Right lung (tissue), 5 donors: ENCODE measurements around the gene PHYKPL. TPM values are rescaled to one million over a fixed set of nuclear protein-coding genes. Genes with fewer than 3 reads are reported as not detected.
"Not testable (repeated sequence)": the region's sequence is repeated elsewhere in the genome, so short reads cannot be mapped to it uniquely, and the experiment has no call there.

Source experiments
- DNase-seq, 2 donors: peaks; one replicate each; pipeline ENCODE4 v3.0.0-alpha.2; 2013
- polyA plus RNA-seq, 5 donors: library from polyadenylated mRNA; unstranded; fragments of 120-200 nt; gene quantifications; one replicate each; pipeline versions ENCODE4 v1.2.1 to v1.2.3, GENCODE V29; 2013; ENCODE audit warnings: inconsistent platforms in 1 of 5, low replicate concordance in 1 of 5; ENCODE audit not compliant: insufficient read length in 5 of 5, insufficient read depth in 1 of 5

The PHYKPL gene
- polyA plus RNA-seq, 5 donors, result 109 to 149 (median 125) TPM

DNA sequence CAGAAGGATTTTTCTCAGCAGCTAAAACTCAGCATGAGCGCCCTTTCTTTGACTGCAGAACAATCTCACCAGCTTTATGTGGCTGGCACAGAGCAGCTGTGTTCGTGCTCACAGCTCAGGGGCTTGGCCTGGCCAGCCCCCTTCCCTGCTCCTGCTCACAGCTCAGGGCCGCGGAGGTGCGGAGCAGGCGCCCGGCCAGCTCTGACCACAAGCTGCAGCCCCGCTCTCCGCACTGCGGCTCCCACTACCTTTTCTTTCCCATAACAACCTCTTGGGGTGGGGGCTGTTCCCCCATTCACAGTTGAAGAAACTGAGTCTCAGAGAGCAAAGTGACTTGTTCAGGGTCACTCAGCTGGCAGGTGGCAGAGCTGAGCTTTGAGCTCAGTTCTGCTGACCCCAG, 34.0 kb upstream of the PHYKPL start:
- DNase-seq, result no peak

GRCh38 chr5:178265746-178266145, 33.1 kb upstream of the PHYKPL start:
- no peak for DNase-seq

DNA sequence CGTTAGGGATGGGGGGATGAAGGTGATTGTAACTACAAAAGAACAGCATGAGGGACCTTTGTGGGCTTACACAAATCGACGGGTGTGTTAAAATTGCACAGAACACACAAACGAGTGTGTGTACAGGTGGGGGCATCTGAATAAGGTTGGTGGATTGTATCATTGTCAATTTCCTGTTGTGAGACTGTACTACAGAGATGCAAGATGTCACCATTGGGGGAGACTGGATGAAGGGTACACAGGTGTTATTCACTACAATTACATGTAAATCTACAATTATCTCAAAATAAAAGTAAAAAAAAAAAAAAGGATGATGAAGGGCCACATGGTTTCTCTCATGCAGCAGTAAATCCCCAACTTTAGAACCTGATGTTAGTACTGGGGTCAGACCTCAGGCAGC, 31.4 kb upstream of the PHYKPL start:
- no peak for DNase-seq

DNA sequence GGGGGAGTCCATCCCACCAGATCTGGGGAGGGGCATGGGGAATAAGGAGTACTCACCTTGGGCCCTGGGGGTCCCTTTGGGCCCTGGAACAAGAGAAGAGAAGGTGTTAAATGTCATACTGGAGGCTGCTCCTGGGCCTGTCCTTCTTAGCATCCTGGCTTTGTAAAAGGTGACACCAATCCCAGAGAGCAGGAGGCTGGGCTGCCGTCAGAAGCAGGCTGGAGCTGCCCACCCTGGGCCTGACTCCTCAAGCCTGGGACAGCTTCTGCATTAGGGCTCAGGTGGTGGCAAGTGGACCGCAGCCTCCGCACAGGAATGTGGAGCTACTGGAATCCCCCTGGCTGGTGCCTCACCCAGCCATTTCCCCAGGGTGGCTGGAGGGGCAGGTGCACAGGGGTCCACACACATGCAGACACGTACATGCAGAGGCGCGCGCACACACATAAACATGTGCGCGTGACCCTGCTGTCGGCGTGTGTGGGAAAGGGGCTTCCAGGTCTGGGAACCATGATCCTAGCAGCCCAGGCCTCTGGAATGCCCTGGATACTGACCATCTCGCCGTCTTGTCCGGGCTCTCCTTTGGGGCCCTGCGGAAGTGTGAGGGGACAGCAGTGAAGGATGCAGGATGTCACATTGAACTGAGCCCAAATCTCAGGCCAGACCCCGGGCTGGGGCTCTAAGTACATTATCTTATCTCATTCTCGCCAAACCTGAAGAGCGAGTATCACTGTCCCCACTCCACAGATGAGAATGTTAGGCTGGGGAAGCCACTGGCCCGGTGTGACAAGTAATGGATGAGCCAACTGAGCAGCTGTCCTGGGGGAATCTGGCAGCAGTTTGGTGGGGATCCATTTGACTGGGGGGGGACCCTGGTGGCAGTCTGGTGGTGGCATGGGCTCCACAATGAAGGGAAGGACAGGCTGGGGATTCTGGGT, 29.3 kb upstream of the PHYKPL start:
- no peak for DNase-seq

DNA sequence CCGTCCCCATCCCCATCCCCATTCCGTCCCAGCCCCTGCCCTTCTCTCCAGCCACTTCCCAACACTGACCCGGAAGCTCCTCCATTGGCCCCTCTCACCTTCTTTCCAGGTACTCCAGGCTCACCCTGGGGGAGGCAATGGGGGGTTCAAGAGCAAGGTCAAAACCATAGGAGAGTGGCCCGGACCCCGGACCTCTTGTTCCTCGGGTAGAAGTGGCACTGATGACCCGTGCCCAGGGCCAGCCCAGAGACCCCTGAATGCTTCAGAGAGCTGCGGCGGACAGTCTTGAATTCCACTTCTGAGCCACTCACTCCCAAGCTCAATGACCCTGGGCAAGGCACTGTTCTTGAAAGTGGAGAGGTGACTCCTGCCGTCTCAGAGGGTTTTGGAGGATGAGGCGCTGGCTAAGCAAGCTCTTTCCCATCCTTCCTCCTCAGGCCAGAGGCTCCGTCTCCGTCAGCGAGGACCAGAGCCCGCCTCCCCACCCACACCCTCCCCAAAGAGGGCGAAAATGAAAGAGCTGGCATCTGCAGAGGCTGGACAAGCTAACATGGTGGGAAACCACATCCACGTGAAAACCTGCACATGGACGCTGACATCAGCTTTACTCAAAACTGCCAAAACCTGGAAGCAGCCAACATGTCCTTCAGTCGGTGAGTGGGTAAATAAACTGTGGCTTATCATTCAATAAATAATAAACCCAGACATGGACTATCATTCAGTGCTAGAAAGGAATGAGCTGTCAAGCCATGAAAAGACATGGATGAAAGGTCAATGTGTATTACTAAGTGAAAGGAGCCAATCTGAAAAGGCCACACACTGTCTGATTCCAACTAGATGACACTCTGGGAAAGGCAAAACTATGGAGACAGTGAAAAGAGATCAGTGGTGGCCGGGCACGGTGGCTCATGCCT, 27.3 kb upstream of the PHYKPL start:
- no peak for DNase-seq

DNA sequence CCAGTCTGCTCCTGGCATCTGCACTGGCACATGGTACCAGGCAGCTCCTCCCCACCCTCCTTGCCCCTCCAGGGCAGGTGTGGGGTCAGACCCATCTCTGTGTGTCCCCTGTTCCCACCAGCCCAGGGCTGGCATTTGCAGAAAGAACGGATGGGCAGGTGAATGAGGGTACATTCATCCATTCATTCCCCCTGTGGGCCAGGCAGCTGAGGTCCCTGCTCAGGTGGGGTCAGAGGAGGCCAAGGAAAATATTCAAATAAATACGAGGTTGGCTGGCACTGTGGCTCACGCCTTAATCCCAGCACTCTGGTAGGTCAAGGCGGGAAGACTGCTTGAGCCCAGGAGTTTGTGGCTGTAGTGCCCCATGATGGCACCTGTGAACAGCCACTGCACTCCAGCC, 25.0 kb upstream of the PHYKPL start:
- DNase-seq, result no peak

- DNase-seq, result no peak
These were observed 24.1 kb upstream of the PHYKPL start for GRCh38 chr5:178256746-178257145.

- DNase-seq, result not testable (repeated sequence)
These were observed 21.0 kb upstream of the PHYKPL start for GRCh38 chr5:178253632-178254031.

DNA sequence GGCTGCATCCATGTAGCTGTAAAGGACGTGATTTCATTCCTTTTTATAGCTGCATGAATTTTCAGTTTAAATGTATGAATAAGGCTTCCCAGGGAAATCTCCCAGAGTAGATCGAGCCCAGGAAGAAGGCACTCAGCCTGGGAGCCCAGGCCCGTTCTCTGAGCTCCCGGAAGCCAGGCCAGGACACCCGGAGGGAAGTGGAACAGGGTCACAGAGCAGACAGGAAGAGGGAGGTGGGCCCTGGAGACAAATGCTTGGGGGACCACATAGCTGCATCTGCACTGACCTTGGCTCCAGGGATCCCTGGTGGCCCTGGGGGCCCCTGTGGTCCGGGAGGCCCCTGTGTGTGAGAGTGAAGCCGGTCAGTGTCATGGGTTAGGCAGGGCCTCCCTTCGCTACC, 19.7 kb upstream of the PHYKPL start:
- no peak for DNase-seq

DNA sequence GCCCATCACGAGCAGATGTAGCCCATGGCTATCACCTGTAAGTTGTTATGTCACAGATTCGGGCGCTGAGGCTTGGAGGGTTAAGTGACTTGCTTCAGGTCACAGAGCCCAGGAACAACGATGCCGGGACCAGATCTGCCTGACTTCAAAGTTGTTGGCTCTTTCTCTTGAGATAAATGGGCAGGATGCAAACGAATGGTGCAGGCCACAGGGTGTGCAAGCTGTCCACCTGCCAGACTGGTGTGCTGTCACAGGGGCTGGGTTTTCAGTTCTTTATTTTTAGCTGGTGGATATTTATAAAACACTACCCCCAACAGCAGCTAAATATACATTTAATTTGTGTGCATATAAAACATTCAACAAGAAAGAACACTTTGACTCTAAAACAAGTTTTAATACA, 17.7 kb upstream of the PHYKPL start:
- DNase-seq, result no peak

DNA sequence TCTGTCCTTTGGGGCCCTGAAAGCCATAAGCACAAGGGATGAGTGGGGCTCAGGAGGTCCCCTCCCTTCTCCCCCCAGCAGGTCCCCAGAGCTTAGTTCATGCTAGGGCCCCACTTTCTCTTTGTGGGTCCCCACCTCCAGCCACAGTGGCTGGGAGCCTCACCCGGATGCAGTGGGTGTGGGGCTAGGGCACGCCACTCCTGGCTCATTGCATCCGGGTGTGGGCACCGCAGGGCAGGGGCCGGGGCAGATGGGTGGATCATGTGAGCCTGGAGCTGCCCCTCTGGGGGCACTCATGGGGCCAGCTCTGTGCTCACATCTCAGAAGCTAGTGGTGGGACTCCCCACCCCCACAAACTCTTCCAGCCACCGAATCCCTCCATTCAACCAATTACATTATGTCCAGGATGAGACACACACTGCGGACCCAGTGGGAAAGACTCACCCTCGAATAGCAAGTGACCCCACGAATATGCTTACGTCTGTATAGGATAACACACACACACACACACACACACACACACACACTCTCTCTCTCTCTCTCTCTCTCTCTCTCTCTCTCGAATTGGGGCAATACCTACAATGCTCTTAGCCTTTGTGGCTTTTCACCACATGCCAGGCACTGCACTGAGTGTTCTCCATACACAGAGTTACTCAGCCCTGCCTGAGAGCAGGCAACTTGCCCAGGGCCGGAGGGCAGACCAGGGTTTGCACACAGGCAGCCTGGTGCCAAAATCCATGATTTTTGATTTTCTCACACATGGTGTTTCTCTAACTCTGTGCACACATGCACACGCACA, 16.8 kb upstream of the PHYKPL start:
- no peak for DNase-seq

DNA sequence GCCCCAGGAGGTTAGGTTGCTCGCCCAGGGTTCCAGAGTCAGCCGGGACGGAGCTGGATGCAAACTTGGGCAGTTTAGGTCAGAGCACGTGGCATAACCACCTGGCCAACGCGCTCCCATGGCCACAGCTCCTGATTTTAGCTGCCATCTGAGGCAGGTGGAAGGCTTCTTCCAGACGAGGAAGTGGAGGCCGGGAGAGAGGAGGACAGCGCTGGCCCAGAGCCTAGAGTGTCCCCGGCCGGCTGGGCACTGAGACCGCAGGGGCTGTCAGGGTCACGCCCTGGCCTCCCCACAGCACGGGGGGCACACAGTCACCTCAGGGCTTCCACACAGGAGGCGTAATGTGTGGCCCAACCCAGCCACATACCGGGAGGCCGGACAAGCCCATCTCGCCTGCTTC, 16.1 kb upstream of the PHYKPL start:
- DNase-seq, result no peak

- DNase-seq, result no peak
These were observed 15.2 kb upstream of the PHYKPL start for GRCh38 chr5:178247481-178248456.

DNA sequence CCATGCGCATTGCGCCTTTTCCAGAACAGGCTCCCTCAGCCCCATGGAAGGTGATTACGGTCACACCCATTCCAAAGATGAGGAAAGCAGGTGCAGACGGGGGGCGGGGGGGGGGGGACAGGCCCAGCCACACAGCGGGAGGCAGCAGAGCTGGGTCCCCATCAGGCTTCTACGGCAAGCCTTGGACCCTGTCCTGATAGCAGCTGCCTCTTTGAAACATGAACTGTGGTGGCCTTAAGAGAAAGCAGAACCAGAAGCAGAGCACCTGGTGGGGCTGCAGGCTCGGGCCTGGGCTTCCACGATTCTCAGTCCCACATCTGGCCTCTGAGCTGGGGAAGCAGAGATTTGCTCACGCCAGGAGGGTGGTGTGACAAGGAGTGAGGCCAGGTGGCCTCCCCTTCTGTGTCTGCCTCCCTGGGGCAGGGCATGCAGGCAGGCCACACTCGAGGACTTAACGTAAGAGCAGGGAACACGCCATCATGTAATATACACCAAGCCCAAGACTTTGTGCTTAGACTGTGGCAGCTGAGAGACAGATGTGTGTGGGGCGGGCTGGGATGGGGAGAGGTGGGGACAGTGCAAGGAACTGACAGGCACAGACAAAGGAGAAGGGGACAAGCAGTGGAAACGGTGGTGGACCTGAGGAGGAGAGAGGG, 14.2 kb upstream of the PHYKPL start:
- no peak for DNase-seq

- no peak for DNase-seq
These were observed 12.8 kb upstream of the PHYKPL start for GRCh38 chr5:178245389-178245788.

DNA sequence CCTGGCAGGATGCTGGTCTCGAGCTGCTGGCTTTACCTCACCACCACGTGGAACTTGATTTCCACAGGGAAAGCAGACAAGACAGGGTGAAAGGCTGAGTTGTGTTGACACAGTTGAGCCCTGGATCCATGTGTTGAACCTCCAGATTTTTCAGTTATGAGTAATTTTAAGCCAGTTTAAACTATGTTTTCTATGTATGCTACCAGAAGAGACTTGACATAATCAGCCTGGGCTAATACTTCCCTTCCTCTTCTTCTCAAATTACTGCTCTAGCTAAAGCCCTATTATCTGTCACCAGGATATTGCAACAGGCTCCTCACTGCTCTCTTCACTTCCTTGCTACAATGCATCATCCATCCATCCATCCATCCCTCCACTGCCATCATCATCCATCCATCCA, 12.0 kb upstream of the PHYKPL start:
- DNase-seq, result no peak

- DNase-seq, result no peak
These were observed 9.8 kb upstream of the PHYKPL start for GRCh38 chr5:178242416-178242815.

DNA sequence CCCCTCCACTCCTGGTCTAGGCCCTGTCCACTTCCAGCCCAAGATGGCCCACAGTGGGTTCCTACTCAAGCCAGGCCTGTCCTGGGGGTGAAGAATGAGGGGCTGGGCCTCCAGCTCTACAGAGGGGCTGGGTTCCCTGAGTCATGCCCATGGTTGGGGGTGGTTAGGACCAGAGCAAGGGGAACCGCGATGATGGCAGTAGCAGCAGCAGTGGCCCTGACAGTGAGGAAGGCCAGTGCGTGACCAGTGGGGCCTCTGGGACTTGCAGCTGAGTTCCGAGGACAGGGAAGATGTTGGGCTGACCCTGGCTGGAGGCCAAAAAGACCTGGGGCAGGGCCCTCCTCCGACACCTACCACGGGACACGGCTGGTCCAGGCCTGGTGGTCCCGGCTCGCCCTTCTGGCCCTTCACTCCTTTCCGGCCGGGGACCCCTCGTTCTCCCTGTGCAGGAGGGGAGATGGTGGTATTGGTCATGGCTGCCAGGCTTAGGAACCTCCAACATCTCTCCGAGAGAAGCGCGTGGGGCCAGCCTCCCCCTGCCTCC, 9.2 kb upstream of the PHYKPL start:
- DNase-seq, result no peak

GRCh38 chr5:178241231-178241663, 8.6 kb upstream of the PHYKPL start:
- DNase-seq, result no peak

GRCh38 chr5:178240766-178241165, 8.2 kb upstream of the PHYKPL start:
- DNase-seq, result no peak
